ENCODE results near the gene CSTB. TPM values are rescaled to one million over a fixed set of nuclear protein-coding genes. Genes with fewer than 3 reads are reported as not detected.
A peak's percentile ranks its signal among the peaks of the same experiment; 100 is the strongest.

CSTB gene
- total RNA-seq, 1 experiment from 2014 or later = 57.5 TPM

DNA sequence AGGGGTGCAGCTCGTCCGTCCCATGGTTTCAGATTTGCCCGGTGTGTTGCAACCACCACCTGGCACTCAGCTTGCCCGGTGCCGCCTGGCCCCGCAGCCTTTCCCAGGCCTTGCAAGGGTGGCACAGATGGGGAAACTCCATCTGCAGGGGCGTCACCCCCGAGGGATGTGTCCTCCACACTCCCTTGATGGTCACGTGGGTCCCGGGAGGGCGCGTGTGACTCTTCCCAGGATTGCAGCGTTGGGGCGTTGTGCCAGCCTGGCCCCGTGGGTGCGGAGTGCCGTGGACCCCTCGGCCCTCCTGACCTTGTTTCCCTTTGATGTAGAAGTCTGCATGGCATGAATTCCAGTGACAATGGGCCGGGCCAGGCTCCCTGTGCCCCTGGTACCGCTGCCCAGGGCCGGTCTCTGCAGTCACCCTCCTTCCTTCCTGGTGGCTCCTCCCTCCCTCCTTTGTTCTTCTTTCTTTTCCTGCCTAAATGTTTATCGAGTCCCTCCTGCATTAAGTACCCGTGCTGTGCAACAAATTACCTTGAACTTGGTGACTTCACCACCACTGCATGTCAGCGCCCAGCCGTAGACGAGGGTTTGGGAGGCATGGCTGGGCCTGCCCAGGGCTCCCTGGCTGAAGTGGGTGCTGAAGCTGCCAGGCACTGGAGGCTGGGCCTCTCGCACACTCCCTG, 36.2 kb upstream of the CSTB start:
- POLR2A ChIA-PET = no interaction called here
- CTCF ChIA-PET = no interaction called here
- RAD21 ChIA-PET (ENCODE audit: low non-redundant PET in 1 of 2, low total read pairs in 2 of 2, uncharacterized antibody in 2 of 2, unreplicated experiment in 2 of 2) = no interaction called here
- no peaks in the 10 kb centered on the region for H3K36me3 ChIP-seq (ENCODE audit: control insufficient read depth in 1 of 2, insufficient read depth in 2 of 2, low read length in 2 of 2)
- peaks cover 10 to 27% of the 10 kb centered on the region in 2 experiments for H3K4me1 ChIP-seq (ENCODE audit: control insufficient read depth in 1 of 2, insufficient read depth in 2 of 2, low read length in 2 of 2)
- H3K9me2 ChIP-seq (ENCODE audit: insufficient read depth) = no peaks in the 10 kb centered on the region
- H3K4me2 ChIP-seq (ENCODE audit: low read length) = no peak overlapping the region
- H3K79me2 ChIP-seq (ENCODE audit: insufficient read depth, low read length) = no peaks in the 10 kb centered on the region
- DNase-seq (ENCODE audit: low read depth, low spot score) (no peak), ATAC-seq (no peak)
- H3K27ac ChIP-seq (ENCODE audit: low read depth, low read length) = no peak overlapping the region; the same call in 1 of the 2 replicates
- H3K4me3 ChIP-seq (replicated peaks in 1 of 2; ENCODE audit: low read depth in 1 of 2, low read length in 2 of 2) = no peak overlapping the region
- BruUV-seq (replicated peaks) = no TSS peak
- H3K9me3 ChIP-seq (ENCODE audit: control insufficient read depth in 1 of 2, insufficient read depth in 1 of 2, low read depth in 1 of 2, low read length in 2 of 2) = no peaks in the 10 kb centered on the region
- no peak for TF ChIP-seq EGR1 (IDR thresholded peaks at IDR 0.05; ENCODE audit: low read depth)
- no peak for TF ChIP-seq ATF3 (IDR thresholded peaks at IDR 0.05)
- no peak for TF ChIP-seq FOSL1 (IDR thresholded peaks at IDR 0.05; ENCODE audit: low read depth)
- no peak for TF ChIP-seq ELF1 (IDR thresholded peaks at IDR 0.05; ENCODE audit: borderline replicate concordance, low read depth)
- no peaks in the 10 kb centered on the region for H3K27me3 ChIP-seq (ENCODE audit: insufficient read depth, low read length)
- no peaks in the 10 kb centered on the region for H4K20me1 ChIP-seq (ENCODE audit: insufficient read depth)
- intact Hi-C loops (cut with micrococcal nuclease) = no loop called here
- no peak overlapping the region for H3K9ac ChIP-seq (ENCODE audit: low read length)
- H2AFZ ChIP-seq (ENCODE audit: low read depth, low read length, poor library complexity, severe bottlenecking) = no peak overlapping the region

- Histone ChIP-seq H2AFZ (ENCODE audit: low read depth, low read length, poor library complexity, severe bottlenecking) (no peak overlapping the region), H3K9ac (ENCODE audit: low read length) (no peak overlapping the region), H3K79me2 (ENCODE audit: insufficient read depth, low read length) (no peaks in the 10 kb centered on the region), H3K27ac (ENCODE audit: low read depth, low read length) (no peak overlapping the region; the same call in 1 of the 2 replicates), H3K36me3 (ENCODE audit: control insufficient read depth in 1 of 2, insufficient read depth in 2 of 2, low read length in 2 of 2) (no peaks in the 10 kb centered on the region; a peak in 1 of 4 replicates), H3K4me3 (replicated peaks in 1 of 2; ENCODE audit: low read depth in 1 of 2, low read length in 2 of 2) (no peak overlapping the region), H3K9me2 (ENCODE audit: insufficient read depth) (no peaks in the 10 kb centered on the region), H3K9me3 (ENCODE audit: control insufficient read depth in 1 of 2, insufficient read depth in 1 of 2, low read depth in 1 of 2, low read length in 2 of 2) (no peaks in the 10 kb centered on the region), H3K27me3 (ENCODE audit: insufficient read depth, low read length) (no peaks in the 10 kb centered on the region), H4K20me1 (ENCODE audit: insufficient read depth) (no peaks in the 10 kb centered on the region), H3K4me2 (ENCODE audit: low read length) (peak overlapping the region; percentile 15; the same call in 1 of the 2 replicates), H3K4me1 (ENCODE audit: control insufficient read depth in 1 of 2, insufficient read depth in 2 of 2, low read length in 2 of 2) (peaks cover 10 to 27% of the 10 kb centered on the region in 2 experiments)
- TF ChIP-seq POLR2A (IDR thresholded peaks at IDR 0.05; ENCODE audit: borderline replicate concordance, extremely low read depth, insufficient read depth, insufficient read length) = no peak
- TF ChIP-seq EZH2 (IDR thresholded peaks at IDR 0.05) = no peak
- TF ChIP-seq JUND (IDR thresholded peaks at IDR 0.05) = no peak
- no peak for TF ChIP-seq SIN3A (IDR thresholded peaks at IDR 0.05; ENCODE audit: low read depth)
- no peak for TF ChIP-seq CBX3 (IDR thresholded peaks at IDR 0.05; ENCODE audit: low read depth)
- TF ChIP-seq SP1 (IDR thresholded peaks at IDR 0.05; ENCODE audit: low read depth) = no peak
- intact Hi-C loops (cut with micrococcal nuclease) = no loop called here
- DNase-seq (ENCODE audit: low read depth, low spot score) = no peak
- RAD21 ChIA-PET (ENCODE audit: low non-redundant PET in 1 of 2, low total read pairs in 2 of 2, uncharacterized antibody in 2 of 2, unreplicated experiment in 2 of 2) = interaction anchor here (1.0 to 1.1 kb wide), 3 partner anchors 53 to 164 kb away, joined by 3 read pairs; no protein-coding TSS in a partner anchor
- BruUV-seq (replicated peaks) = no TSS peak
- ATAC-seq = no peak
- CTCF ChIA-PET = interaction anchor here (0.6 kb wide), 1 partner anchor 128 kb away, joined by 3 read pairs; no protein-coding TSS in a partner anchor
- POLR2A ChIA-PET = no interaction called here
These were observed 35.4 kb upstream of the CSTB start for GRCh38 chr21:43811262-43812105.
